Suppressor macrophage (primary cell): ENCODE results near the gene POC1B.

Experiments
- DNase-seq, 4 experiments: peaks; one replicate each; pipeline ENCODE4 v3.0.0-alpha.2; 2020 to 2022

The POC1B gene

DNA sequence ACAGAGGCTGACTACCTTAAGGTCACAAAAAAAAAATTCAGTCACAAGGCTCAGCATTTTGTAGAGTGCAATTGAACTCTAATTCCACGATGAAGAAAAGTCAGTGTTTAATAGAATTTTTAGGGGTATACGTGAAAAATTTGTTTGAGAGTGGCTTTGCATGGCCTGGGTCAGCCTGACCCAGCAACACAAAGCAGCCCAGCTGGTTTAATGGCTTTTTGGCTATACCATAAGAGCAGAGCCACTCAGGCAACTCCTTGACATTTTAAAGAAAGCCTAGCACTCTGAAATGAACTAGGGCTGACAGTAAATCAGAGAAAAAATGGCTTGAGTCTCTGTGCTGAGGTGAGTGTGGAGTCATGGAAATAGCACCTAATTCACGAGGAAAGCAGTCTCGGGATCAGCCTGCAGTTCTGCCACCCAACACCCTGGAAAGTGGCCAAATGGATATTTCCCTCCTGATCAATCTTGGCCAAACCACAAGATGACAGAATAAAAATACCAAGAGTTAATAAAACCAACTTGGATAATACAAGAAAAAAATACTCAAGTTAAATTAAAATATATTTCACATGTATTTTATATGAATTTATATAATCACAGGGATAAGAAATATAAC, 60.8 kb downstream of the POC1B start:
- no peak for DNase-seq

DNA sequence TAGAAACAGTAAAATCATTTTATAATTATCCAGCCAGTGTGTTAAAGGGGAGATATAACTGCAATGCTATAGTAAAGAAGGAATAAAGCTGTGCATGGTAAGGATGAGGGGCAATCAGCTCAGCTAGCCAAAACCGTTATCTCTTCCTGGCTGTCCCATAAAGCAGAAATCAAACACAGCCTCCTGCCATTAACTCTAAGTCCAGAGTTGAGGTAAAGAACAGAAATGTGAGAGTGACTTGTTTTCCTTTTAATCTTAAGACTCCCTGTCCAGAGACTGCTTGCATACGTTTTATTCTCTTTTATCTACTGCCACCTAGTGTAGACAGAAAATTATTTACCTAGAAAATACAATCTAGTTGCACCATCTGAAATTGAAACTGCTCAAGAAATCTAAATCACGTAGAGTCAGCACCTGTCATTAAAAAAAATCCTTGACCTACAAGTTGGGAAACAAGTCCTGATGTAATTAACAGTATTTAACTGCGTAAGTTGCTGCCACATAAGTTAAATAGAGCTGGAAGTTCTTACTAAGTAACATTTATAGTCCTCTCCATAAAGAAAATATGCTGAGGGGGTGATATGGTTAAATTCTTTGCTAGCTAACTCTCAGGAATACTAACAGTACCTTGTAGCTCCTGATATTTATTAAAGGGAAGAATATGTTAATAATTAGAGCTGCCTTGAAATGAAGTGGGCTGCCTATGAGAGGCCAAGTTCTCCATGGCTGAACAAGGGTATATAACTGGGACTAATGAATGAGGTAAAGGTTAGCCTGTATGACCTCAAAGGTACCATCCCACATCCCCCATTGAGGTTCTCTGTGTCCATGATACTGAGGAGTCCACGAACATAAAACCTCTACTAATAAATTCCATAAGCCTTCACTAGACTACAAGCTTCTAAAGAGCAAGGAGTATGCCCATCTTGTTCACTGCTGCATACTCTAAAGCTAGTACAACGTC, 63.9 kb downstream of the POC1B start:
- DNase-seq, result peak; percentile 20 to 88 (median 54)

DNA sequence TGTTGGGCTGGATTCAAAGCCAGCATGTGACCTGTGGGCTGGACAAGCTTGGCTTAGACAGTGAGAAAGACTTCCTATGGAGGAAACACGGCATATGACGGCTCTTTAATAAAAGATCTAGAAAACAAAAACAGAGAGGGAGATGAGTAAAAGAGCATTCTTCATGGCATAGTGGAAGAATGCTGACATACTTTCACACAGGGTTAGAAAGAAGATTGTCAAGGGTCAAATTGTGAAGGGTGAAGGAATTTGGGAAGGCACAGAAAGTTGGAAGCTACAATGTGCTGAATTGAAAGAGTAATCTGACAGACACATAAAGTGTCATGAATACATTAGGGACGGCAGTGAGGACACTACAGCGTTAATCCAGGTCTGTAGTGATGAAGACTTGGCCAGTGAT, 64.7 kb downstream of the POC1B start:
- DNase-seq, result peak in 3 of 4 experiments; percentile 45 to 58 (median 52)

DNA sequence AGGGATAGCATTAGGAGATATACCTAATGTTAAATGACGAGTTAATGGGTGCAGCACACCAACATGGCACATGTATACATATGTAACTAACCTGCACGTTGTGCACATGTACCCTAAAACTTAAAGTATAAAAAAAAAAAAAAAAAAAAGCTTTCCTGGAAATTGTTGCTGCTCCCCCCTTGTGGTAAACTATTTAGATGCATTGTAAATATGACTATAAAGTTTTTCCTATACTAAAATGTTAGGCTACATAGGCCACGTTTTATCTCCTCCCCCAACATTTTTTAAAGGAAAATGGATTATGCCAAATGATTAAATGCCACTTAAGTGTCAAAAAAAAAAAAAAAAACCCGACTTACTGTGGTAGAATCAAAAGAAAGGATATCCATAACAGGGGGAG, 66.6 kb downstream of the POC1B start:
- peak in 2 of 4 experiments; percentile 44 to 65 for DNase-seq

DNA sequence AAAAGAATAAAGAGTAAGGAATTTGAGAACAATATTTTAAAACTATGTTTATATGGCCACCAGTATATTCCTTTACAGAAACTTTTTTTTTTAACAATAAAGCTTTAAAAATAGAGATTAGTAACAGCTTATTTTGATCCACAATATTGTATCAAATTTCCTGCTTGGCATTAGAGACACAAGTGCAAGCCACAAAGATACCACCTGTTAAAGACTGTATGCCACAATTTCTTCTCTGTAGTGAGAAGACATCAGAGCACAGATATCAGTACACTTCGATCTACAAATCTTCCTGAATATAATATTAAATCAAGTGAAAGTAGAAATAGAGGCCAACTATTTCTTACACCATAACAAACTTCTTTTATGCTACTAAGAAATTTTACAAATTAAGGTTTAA, 69.3 kb downstream of the POC1B start:
- no peak for DNase-seq

DNA sequence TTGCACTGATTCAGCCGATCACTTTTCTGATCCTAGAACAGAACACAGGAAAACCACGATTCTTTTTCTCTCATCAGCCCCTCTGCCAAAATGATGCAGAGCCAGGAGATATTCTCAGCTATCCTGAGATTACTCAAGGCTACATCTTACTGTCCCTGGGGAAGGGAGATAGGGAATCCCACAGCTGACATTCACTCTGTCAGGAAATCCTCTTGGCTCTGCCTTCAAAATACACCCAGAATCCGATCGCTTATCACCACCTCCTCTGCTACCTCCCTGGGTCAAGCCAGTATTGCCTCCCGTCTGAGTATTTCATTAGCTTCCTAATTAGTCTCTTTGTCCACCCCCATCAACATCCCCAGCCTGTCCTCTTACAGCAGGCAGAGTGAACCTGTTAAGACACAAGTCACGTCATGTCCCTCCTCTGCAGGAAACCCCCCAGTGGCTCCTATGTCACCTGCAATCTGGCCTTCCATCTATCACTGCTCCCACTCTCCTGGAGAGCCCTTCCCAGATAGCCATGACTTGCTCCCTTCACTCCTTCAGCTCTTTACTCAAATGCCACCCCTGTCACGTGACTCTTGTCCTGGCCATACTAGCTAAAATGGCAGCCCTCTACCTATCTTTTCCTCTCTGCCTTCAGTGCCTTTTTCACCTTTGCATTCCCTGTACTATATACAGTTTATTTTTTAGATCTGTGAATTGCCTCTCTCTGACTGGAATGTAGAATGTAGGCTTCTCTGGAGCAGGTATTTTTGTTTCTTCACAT, 71.6 kb downstream of the POC1B start:
- no peak for DNase-seq

DNA sequence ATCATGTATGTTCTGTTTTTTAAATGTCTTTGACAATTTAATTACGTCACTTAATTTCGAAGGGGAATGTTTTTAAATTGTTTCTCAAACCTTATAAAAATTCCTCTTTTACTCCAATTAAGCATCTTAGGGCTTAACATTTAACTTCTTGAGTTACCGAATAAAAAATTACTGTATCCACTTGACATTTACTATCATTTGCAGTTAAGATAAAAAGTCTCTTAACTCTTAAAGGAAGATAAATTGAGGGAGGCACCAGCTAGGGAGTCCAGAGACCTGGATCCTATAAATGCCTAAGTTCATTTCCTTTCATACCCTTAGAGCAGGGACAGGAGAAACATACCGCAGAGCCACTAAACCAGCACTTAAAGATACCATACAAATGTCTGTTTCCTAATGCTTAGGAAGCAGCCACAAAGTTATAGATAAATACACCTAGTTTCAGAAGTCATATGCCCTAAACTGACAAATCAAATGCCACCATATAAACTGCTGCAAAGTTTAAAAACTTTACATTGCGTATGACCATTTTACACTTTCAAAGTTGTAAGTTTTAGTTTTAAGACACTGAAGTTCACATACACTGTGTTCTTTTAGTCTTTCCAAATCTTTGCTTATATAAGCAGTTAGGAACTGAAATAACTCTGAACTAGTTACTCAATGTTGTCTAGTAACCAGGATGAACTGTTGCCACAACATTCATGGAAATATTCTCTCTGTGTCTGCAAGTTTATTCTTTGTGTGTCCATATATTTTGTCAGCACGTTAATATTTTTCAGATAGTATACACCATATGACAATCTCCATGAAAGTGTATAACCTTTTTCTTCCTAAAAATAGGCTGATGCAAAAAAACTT, 72.5 kb downstream of the POC1B start:
- peak; percentile 9 to 80 (median 58) for DNase-seq

DNA sequence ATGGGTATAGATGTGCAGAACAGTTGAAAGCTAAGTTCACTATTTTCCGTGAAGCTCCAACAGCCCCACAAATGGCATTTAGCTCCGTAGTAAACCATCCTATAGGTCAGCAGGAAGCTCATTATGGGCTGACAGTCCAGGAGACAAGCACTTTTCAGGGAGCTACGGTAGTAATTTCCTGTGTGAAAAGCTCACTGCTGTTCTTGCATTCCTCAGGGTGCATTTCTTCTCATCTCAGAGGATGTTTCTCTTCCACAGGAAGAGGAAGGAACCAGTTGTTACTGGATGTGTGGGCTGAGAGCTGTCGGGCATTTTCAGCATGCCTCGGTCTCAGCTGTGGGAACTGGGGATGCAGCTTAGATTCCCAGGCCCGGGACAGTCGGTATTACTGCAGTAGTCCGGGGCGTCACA, 74.0 kb downstream of the POC1B start:
- DNase-seq, result peak; percentile 47 to 80 (median 78)

DNA sequence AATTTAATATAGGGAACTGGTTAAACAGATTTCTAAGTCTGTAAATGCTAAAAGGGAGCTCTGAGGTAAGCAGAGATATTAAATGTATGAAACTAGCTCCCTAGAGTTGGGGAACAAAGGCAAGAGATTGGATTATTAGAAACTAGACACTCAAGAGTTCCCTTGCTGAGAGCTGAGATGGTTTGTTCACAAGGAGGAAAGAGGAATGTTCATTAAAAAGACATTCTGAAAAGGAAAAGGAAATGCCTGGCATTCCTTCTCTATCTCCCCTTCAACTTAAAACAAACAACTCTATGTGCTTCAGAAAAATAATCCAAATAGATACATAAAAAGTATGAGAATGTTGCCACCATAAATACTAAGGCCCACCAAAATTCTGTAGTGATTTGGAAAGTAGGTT, 74.9 kb downstream of the POC1B start:
- no peak for DNase-seq

DNA sequence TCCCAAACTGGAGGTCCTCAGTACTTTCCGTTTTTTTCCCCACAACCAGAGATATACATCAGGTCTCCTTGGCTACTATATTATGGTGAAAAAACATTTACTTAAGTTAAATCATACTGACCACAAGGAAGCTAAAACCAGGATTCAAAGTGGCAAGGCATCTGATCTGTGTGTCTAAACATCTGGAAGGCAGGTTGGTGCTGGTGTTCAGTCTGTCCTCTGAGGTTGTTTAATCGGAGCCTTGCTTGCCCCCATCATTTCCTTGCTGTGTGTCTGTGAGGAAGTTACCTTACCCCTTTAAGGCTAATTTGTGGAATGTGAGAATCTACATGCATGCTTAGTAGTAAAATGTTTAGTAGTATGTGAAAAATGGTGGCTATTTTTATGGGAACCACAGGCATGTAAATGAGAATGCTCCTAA, 76.9 kb downstream of the POC1B start:
- no peak for DNase-seq

DNA sequence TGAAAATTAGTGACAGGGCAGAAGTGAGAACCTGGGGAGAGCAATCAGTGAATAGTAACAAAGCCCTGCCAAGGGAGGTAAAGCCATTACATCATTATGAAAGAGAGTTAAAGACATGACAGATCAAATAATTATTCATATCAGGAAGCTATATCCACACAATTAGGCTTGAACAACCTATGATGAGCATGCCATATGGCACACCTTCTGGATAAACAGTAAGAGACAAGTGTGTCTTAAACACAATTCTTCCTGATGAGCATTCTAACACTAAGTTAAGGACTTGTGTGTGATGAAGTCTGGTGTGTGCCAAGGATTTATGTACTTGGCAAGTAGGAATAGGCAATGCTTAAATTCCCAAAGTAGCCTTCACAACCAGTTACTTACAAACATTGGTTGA, 77.3 kb downstream of the POC1B start:
- DNase-seq, result no peak

DNA sequence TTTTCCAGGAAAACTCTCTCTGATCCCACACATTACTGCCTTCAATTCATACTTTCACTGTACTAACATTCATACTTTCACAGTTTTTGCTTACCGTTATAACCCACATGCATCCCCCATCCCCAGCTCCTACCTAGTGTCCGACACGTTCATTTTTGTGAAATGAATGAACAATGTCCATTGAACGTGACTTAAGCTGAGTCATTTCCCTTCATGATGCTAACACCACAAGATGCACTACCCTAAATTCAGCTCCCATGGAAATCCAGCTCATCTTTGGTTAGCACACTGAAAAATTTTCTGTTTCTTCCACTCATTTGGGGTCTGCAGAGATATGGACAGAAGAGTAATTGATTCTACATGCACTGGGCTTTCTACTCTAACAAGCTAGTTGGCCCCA, 85.9 kb downstream of the POC1B start:
- peak; percentile 39 to 79 (median 61) for DNase-seq

DNA sequence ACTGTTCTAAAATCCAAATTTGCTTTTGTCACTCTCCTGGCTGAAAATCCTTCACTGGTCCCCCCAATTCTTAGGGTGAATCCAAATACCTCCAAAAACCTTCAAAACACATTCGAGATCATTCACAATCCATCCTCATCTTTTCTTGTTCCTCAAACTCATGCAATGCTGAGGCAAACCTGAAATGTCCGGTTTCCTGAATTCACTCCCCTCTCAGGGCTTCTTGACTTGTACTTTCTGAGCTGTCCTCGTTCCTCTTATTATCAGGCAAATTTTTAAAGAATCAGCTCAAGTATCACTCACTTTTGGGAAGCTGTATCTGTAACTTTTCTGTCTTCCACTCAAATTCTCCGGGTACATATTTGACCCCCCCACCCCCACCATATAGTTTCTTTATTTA, 88.6 kb downstream of the POC1B start:
- peak; percentile 51 to 71 (median 62) for DNase-seq

DNA sequence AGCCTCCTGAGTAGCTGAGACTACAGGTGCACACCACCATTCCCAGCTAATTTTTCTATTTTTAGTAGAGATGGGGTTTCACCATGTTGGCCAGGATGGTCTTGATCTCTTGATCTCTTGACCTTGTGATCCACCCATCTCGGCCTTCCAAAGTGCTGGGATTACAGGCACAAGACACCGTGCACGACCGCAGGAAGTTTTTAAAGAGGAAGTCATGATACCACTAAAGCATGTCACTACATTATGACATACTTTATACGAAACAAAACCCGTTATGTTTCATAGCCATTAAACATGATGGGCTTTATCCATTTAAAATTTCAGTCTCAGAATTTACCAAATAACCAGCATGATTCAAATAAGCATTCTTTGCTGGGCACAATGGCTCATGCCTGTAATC, 89.8 kb downstream of the POC1B start:
- peak in 3 of 4 experiments; percentile 34 to 57 (median 50) for DNase-seq

DNA sequence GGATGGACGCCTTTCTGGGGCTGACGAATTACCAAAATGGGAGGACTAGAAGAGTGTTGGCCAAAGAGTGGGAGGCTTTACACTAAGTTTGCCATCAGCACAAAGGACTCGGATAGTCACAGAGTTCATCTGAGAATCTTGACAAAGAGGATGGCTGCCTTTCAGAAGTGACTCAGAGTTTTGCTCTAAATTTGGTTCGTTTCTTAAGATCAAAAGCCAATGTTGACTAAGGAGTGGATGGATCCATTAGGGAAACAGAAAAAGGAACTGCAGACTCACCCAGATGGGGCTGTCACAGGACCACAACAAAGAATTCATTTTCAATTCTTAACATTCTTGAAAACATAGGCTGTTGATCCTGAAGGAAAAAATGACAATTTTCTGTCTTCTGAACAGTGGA, 92.2 kb downstream of the POC1B start:
- peak; percentile 67 to 91 (median 78) for DNase-seq

DNA sequence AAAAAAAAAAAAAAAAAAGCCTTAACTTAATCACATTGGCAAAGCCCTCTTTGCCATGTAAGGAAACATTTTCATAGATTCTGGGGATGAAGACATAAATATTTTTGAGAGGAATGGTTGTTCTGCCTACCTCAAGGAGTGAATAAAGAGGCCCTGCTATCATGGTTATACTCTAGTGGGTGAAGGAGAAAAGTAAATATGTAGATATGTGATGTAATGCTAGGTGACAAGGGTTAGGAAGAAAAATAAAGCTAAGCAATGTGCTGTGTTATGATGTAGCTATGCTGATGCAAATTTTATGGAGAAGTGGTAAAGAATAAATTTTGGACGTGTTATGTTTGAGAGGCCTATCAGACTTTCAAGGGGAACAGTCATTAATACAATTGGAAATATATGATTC, 93.5 kb downstream of the POC1B start:
- DNase-seq, result peak in 1 of 4 experiments; percentile 24

DNA sequence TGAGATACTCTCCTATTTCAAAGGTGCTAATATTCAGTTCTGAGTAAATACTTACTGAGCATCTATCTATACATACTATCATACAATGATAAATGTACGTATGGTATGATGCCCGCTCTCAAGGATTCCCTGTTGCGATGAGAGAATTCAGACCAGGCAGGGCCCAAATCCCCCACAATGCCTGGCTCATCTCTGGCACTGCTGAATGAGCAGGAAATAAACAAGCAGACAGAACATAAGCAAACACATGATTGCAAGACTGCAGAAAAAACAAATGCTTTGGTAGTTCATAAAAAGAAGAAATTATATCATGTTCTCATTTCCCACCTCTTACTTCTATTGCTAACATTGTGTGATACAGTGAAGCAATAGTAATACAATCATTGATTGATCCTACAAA, 96.3 kb downstream of the POC1B start:
- DNase-seq, result no peak

DNA sequence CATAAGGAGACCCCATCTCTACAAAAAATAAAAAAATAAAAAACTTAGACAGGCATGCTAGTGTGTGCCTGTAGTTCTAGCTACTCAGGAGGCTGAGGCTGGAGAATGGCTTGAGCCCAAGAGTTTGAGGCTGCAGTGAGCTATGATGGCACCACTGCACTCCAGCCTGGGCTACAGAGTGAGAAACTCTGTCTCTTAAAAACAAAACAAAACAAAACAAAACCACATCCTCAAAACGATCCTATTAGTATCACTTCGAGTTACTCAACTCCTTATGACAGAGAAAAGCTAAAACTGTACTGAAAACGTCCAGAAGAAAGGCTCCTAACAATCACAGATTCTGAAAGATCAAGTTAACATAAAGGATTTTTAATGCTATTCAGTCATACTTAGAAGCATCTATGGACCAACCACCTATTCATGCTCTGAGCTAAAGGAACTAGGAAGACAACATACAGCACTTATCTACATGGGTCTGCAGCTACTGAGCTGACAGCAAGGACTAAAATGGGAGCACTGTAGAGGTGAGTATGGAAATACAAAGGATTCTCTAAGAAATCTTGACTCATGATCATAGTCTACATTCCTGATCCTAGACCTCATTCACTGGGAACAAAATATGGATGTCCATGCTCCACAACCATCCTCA, 98.2 kb downstream of the POC1B start:
- peak; percentile 29 to 84 (median 70) for DNase-seq

DNA sequence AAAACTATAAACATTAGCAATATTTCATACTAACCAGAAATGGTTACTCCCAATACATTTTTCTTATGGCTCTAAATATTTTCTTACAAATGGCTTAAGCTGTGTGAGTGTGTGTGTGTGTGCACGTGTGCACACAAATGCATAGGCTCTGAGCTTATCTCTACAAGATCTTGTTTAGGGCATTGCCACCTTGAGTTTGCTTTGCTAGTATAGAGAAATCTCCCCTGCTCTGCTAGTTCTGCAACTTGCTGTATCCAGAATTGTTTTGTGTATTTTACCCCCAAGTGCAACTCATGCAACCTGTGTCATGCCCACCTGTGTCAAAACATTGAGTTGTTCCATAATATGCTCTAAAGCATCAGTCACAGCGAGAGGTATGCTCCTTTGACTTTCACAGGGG, 101.0 kb downstream of the POC1B start:
- no peak for DNase-seq

DNA sequence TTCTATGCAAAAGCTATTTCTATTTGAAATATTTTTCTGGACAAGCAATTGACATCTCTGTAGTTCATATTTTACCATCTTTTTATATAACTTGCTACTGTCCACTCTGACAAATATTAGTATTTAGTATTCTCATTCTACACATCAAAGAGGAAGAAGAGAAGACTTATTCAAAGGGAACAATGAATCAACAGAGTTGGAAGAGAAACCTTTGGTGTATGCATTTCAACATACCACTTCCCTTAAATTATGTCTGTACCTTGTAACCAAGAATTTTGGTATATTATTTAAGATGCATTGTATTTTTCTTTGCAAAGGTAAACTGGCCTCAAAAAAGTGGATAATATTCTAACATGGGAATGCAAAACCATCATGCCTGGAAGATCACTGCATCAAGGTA, 101.5 kb downstream of the POC1B start:
- peak in 2 of 4 experiments; percentile 71 to 73 for DNase-seq

DNA sequence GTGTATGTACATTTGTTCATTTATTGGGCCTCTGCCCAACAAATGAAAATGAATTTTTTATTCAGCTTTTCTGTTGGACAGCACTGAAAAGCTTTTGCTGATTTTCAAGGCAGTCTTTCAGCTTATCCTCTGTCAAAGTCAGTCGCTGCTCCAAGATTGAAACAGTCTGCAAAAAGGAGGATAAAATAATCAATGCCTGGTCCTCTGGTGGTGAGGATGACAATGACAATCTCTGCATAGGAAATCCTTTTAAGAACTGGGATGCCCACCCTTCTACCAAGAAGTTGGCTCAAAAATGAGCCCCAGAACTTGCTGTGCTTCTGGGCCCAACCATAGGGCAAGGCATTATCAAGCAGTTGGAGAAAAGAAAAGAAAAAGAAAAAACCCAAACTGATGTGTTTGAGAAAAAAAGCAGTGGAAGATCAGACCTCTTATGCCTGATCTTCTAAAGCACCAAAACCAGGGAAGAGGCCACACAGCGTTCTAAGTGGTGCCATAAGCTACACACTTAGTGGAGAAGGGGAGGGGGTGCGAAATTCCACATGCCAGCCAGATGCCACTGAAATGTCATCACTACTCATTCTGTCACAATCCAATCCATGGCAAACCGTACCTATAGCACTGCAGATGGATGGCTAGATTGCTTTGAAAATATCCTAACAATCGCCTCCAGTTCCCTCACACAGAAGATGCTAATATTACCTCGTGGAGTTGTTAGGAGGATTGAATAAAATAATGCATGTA, 104.6 kb downstream of the POC1B start:
- DNase-seq, result no peak
